ENCODE results near the gene TBRG1.

TBRG1 gene

GRCh38 chr11:124674571-124674970 lies 51.9 kb downstream of the TBRG1 start:
- TF ChIP-seq TCF12 (IDR thresholded peaks at IDR 0.05; ENCODE audit: low read depth), result no peak
- no peak for TF ChIP-seq YY1 (IDR thresholded peaks at IDR 0.05; ENCODE audit: low read depth)
- no peak for TF ChIP-seq EGR1 (IDR thresholded peaks at IDR 0.05)
- no peak for TF ChIP-seq CREB1 (IDR thresholded peaks at IDR 0.05; ENCODE audit: low read depth)
- no peak for TF ChIP-seq TEAD4 (IDR thresholded peaks at IDR 0.05)
- no peak for TF ChIP-seq RAD21 (IDR thresholded peaks at IDR 0.05; ENCODE audit: low read depth)
- no peak for TF ChIP-seq NFIC (IDR thresholded peaks at IDR 0.05)
- no peak for TF ChIP-seq USF1 (IDR thresholded peaks at IDR 0.05)
- no peak for TF ChIP-seq MAX (IDR thresholded peaks at IDR 0.05)
- TF ChIP-seq EP300 (IDR thresholded peaks at IDR 0.05; ENCODE audit: borderline replicate concordance), result no peak
- no peak for TF ChIP-seq REST (IDR thresholded peaks at IDR 0.05; ENCODE audit: low read depth)
- no peak for TF ChIP-seq CEBPB (IDR thresholded peaks at IDR 0.05)

- no peak for TF ChIP-seq YY1 (IDR thresholded peaks at IDR 0.05; ENCODE audit: low read depth)
- no peak for TF ChIP-seq USF1 (IDR thresholded peaks at IDR 0.05)
- TF ChIP-seq CREB1 (IDR thresholded peaks at IDR 0.05; ENCODE audit: low read depth), result no peak
- TF ChIP-seq TCF12 (IDR thresholded peaks at IDR 0.05; ENCODE audit: low read depth), result no peak
- TF ChIP-seq EGR1 (IDR thresholded peaks at IDR 0.05), result no peak
- TF ChIP-seq MAX (IDR thresholded peaks at IDR 0.05), result no peak
- no peak for TF ChIP-seq CEBPB (IDR thresholded peaks at IDR 0.05)
- TF ChIP-seq RAD21 (IDR thresholded peaks at IDR 0.05; ENCODE audit: low read depth), result no peak
- TF ChIP-seq ZBTB7A (IDR thresholded peaks at IDR 0.05; ENCODE audit: low read depth), result no peak
- no peak for TF ChIP-seq TAF1 (IDR thresholded peaks at IDR 0.05; ENCODE audit: low read depth)
- no peak for TF ChIP-seq NFIC (IDR thresholded peaks at IDR 0.05)
- no peak for TF ChIP-seq TEAD4 (IDR thresholded peaks at IDR 0.05)
- no peak for TF ChIP-seq EP300 (IDR thresholded peaks at IDR 0.05; ENCODE audit: borderline replicate concordance)
These were observed 53.7 kb downstream of the TBRG1 start for GRCh38 chr11:124676386-124676785.

GRCh38 chr11:124678416-124678815 lies 55.8 kb downstream of the TBRG1 start:
- no peak for TF ChIP-seq NFIC (IDR thresholded peaks at IDR 0.05)
- TF ChIP-seq ZBTB7A (IDR thresholded peaks at IDR 0.05; ENCODE audit: low read depth), result no peak
- no peak for TF ChIP-seq EGR1 (IDR thresholded peaks at IDR 0.05)
- no peak for TF ChIP-seq EP300 (IDR thresholded peaks at IDR 0.05; ENCODE audit: borderline replicate concordance)
- no peak for TF ChIP-seq YY1 (IDR thresholded peaks at IDR 0.05; ENCODE audit: low read depth)
- TF ChIP-seq MAX (IDR thresholded peaks at IDR 0.05), result no peak
- TF ChIP-seq TAF1 (IDR thresholded peaks at IDR 0.05; ENCODE audit: low read depth), result no peak
- TF ChIP-seq REST (IDR thresholded peaks at IDR 0.05; ENCODE audit: low read depth), result no peak
- TF ChIP-seq FOXM1 (IDR thresholded peaks at IDR 0.05; ENCODE audit: borderline replicate concordance, low read depth), result no peak
- TF ChIP-seq USF1 (IDR thresholded peaks at IDR 0.05), result no peak
- no peak for TF ChIP-seq TCF12 (IDR thresholded peaks at IDR 0.05; ENCODE audit: low read depth)
- TF ChIP-seq CEBPB (IDR thresholded peaks at IDR 0.05), result no peak
- no peak for TF ChIP-seq RAD21 (IDR thresholded peaks at IDR 0.05; ENCODE audit: low read depth)
- no peak for TF ChIP-seq TEAD4 (IDR thresholded peaks at IDR 0.05)
- TF ChIP-seq CREB1 (IDR thresholded peaks at IDR 0.05; ENCODE audit: low read depth), result no peak

- TF ChIP-seq TCF12 (IDR thresholded peaks at IDR 0.05; ENCODE audit: low read depth), result no peak
These were observed 58.8 kb downstream of the TBRG1 start for GRCh38 chr11:124681421-124681820.

- no peak for TF ChIP-seq ZBTB7A (IDR thresholded peaks at IDR 0.05; ENCODE audit: low read depth)
- no peak for TF ChIP-seq CREB1 (IDR thresholded peaks at IDR 0.05; ENCODE audit: low read depth)
- TF ChIP-seq EGR1 (IDR thresholded peaks at IDR 0.05), result no peak
- no peak for TF ChIP-seq REST (IDR thresholded peaks at IDR 0.05; ENCODE audit: low read depth)
- no peak for TF ChIP-seq USF1 (IDR thresholded peaks at IDR 0.05)
- TF ChIP-seq CEBPB (IDR thresholded peaks at IDR 0.05), result no peak
- TF ChIP-seq MAX (IDR thresholded peaks at IDR 0.05), result no peak
- no peak for TF ChIP-seq TCF12 (IDR thresholded peaks at IDR 0.05; ENCODE audit: low read depth)
- no peak for TF ChIP-seq EP300 (IDR thresholded peaks at IDR 0.05; ENCODE audit: borderline replicate concordance)
- no peak for TF ChIP-seq TEAD4 (IDR thresholded peaks at IDR 0.05)
- TF ChIP-seq NFIC (IDR thresholded peaks at IDR 0.05), result no peak
These were observed 59.8 kb downstream of the TBRG1 start for GRCh38 chr11:124682443-124682842.
